Measurements from ENCODE around the gene EMID1.

GRCh38 chr22:29215012-29215860, 9.5 kb downstream of the EMID1 start:
- TF ChIP-seq, protein P1, sequence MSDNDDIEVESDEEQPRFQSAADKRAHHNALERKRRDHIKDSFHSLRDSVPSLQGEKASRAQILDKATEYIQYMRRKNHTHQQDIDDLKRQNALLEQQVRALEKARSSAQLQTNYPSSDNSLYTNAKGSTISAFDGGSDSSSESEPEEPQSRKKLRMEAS (IDR thresholded peaks at IDR 0.05; ENCODE audit: low read depth) = no peak
- TF ChIP-seq FOXM1 (IDR thresholded peaks at IDR 0.05; ENCODE audit: low read depth) = no peak
- no peak for TF ChIP-seq YY1 (IDR thresholded peaks at IDR 0.05; ENCODE audit: low read depth)
- TF ChIP-seq, protein P2, sequence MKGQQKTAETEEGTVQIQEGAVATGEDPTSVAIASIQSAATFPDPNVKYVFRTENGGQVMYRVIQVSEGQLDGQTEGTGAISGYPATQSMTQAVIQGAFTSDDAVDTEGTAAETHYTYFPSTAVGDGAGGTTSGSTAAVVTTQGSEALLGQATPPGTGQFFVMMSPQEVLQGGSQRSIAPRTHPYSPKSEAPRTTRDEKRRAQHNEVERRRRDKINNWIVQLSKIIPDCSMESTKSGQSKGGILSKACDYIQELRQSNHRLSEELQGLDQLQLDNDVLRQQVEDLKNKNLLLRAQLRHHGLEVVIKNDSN (IDR thresholded peaks at IDR 0.05; ENCODE audit: borderline replicate concordance, low read depth) = no peak
- no peak for TF ChIP-seq TAF1 (IDR thresholded peaks at IDR 0.05; ENCODE audit: borderline replicate concordance, low read depth, low read length)
- no peak for TF ChIP-seq CTCF (IDR thresholded peaks at IDR 0.05)
- TF ChIP-seq EP300 (IDR thresholded peaks at IDR 0.05; ENCODE audit: borderline replicate concordance in 1 of 2, low read depth in 1 of 2, low read length in 1 of 2) = no peak
- no peak for TF ChIP-seq NRF1 (IDR thresholded peaks at IDR 0.05; ENCODE audit: low read depth, low read length)
